Measurements from ENCODE around the gene GUCA2A. TPM values are rescaled to one million over a fixed set of nuclear protein-coding genes. Genes with fewer than 3 reads are reported as not detected.

The GUCA2A gene
- total and polyA plus RNA-seq, 2 of the 13 experiments (the other 11 are each of a cell fraction or from before 2014, with no cell fraction given): not detected

DNA sequence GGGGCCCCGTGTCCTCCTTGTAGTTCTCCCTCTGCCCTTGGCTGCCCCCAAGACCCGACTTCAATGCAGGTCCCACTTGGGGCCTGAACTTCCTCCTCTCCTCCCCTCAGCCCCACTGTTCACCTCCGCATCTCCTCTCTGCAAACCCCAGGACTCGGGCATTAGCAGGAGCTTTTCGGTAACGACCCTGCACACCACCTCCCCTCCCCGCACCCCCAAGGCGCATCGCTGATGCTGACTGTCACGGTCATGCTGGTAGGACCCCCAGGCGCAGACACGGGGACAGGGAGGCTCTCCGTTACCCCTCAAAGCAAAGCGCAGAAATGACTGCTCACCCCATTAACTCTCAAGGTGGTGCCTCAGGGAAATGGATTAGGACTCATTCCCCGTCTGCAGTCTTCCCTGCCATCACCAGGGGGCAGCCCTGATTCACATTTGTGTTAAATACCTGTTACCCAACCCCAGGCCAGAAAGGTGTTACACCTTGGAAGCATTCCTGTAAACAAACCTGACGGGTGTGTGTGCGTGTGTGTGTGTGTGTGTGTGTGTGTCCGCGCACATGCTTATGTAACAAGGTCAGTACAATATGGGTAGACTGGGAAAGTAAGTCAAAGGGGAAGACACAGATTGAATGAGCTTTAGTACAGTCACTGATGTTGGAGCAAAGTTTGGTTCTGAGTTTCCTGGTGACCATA, 17.8 kb downstream of the GUCA2A start (continued):
- TF ChIP-seq, protein P1, sequence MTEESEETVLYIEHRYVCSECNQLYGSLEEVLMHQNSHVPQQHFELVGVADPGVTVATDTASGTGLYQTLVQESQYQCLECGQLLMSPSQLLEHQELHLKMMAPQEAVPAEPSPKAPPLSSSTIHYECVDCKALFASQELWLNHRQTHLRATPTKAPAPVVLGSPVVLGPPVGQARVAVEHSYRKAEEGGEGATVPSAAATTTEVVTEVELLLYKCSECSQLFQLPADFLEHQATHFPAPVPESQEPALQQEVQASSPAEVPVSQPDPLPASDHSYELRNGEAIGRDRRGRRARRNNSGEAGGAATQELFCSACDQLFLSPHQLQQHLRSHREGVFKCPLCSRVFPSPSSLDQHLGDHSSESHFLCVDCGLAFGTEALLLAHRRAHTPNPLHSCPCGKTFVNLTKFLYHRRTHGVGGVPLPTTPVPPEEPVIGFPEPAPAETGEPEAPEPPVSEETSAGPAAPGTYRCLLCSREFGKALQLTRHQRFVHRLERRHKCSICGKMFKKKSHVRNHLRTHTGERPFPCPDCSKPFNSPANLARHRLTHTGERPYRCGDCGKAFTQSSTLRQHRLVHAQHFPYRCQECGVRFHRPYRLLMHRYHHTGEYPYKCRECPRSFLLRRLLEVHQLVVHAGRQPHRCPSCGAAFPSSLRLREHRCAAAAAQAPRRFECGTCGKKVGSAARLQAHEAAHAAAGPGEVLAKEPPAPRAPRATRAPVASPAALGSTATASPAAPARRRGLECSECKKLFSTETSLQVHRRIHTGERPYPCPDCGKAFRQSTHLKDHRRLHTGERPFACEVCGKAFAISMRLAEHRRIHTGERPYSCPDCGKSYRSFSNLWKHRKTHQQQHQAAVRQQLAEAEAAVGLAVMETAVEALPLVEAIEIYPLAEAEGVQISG (CRISPR knock-in tag; IDR thresholded peaks at IDR 0.05): 0 out of 2 replicates have a peak, but pooled peaks have one; percentile 15
- TF ChIP-seq ZNF136 (CRISPR knock-in tag; IDR thresholded peaks at IDR 0.05; ENCODE audit: low read depth) (no peak), HHEX (CRISPR knock-in tag; IDR thresholded peaks at IDR 0.05) (no peak), ZNF274 (CRISPR knock-in tag; IDR thresholded peaks at IDR 0.05) (no peak), KLF9 (CRISPR knock-in tag; IDR thresholded peaks at IDR 0.05; ENCODE audit: low read depth) (no peak), ATF1 (CRISPR knock-in tag; IDR thresholded peaks at IDR 0.05) (no peak), ZBTB7A (CRISPR knock-in tag; IDR thresholded peaks at IDR 0.05) (no peak), NFATC3 (CRISPR knock-in tag; IDR thresholded peaks at IDR 0.05) (no peak), ZNF343 (CRISPR knock-in tag; IDR thresholded peaks at IDR 0.05) (no peak), KLF11 (CRISPR knock-in tag; IDR thresholded peaks at IDR 0.05) (no peak), PLRG1 (conservative IDR thresholded peaks at IDR 0.05) (no peak), ZNF451 (CRISPR knock-in tag; IDR thresholded peaks at IDR 0.05) (no peak), AKAP8 (CRISPR knock-in tag; IDR thresholded peaks at IDR 0.05) (no peak), FOXA3 (CRISPR knock-in tag; IDR thresholded peaks at IDR 0.05) (peak; percentile 47), KDM5A (IDR thresholded peaks at IDR 0.05; ENCODE audit: borderline replicate concordance, low read length) (no peak), RELA (CRISPR knock-in tag; IDR thresholded peaks at IDR 0.05) (no peak), ZNF383 (CRISPR knock-in tag; IDR thresholded peaks at IDR 0.05; ENCODE audit: borderline replicate concordance) (no peak), KLF16 (CRISPR knock-in tag; IDR thresholded peaks at IDR 0.05) (0 out of 4 replicates have a peak, but pooled peaks of 1 of the 2 experiments have one; percentile 25), NCOA1 (CRISPR knock-in tag; IDR thresholded peaks at IDR 0.05) (no peak)
- TF ChIP-seq, protein P2, sequence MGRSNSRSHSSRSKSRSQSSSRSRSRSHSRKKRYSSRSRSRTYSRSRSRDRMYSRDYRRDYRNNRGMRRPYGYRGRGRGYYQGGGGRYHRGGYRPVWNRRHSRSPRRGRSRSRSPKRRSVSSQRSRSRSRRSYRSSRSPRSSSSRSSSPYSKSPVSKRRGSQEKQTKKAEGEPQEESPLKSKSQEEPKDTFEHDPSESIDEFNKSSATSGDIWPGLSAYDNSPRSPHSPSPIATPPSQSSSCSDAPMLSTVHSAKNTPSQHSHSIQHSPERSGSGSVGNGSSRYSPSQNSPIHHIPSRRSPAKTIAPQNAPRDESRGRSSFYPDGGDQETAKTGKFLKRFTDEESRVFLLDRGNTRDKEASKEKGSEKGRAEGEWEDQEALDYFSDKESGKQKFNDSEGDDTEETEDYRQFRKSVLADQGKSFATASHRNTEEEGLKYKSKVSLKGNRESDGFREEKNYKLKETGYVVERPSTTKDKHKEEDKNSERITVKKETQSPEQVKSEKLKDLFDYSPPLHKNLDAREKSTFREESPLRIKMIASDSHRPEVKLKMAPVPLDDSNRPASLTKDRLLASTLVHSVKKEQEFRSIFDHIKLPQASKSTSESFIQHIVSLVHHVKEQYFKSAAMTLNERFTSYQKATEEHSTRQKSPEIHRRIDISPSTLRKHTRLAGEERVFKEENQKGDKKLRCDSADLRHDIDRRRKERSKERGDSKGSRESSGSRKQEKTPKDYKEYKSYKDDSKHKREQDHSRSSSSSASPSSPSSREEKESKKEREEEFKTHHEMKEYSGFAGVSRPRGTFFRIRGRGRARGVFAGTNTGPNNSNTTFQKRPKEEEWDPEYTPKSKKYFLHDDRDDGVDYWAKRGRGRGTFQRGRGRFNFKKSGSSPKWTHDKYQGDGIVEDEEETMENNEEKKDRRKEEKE (IDR thresholded peaks at IDR 0.05): no peak
- TF ChIP-seq, protein P3, sequence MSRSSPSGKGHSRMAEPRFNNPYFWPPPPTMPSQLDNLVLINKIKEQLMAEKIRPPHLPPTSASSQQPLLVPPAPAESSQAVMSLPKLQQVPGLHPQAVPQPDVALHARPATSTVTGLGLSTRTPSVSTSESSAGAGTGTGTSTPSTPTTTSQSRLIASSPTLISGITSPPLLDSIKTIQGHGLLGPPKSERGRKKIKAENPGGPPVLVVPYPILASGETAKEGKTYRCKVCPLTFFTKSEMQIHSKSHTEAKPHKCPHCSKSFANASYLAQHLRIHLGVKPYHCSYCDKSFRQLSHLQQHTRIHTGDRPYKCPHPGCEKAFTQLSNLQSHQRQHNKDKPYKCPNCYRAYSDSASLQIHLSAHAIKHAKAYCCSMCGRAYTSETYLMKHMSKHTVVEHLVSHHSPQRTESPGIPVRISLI (CRISPR knock-in tag; IDR thresholded peaks at IDR 0.05; ENCODE audit: borderline replicate concordance): no peak
- TF ChIP-seq, protein P4, sequence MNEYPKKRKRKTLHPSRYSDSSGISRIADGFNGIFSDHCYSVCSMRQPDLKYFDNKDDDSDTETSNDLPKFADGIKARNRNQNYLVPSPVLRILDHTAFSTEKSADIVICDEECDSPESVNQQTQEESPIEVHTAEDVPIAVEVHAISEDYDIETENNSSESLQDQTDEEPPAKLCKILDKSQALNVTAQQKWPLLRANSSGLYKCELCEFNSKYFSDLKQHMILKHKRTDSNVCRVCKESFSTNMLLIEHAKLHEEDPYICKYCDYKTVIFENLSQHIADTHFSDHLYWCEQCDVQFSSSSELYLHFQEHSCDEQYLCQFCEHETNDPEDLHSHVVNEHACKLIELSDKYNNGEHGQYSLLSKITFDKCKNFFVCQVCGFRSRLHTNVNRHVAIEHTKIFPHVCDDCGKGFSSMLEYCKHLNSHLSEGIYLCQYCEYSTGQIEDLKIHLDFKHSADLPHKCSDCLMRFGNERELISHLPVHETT (CRISPR knock-in tag; conservative IDR thresholded peaks at IDR 0.05): no peak
- TF ChIP-seq, protein P5, sequence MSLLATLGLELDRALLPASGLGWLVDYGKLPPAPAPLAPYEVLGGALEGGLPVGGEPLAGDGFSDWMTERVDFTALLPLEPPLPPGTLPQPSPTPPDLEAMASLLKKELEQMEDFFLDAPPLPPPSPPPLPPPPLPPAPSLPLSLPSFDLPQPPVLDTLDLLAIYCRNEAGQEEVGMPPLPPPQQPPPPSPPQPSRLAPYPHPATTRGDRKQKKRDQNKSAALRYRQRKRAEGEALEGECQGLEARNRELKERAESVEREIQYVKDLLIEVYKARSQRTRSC (CRISPR knock-in tag; IDR thresholded peaks at IDR 0.05; ENCODE audit: low read depth): no peak

Data from HepG2 (cell line).